HEK293 (cell line): Measurements from ENCODE around the gene PLEKHM2.
A peak's percentile ranks its signal among the peaks of the same experiment; 100 is the strongest.

ENCODE experiments used
- BCL11A ChIP-seq: fragments of 450-650 bp; formaldehyde crosslinking; IDR thresholded peaks from 2 replicates; pipeline ENCODE4 v1.5.1; 2016; ENCODE audit warnings: low read depth, missing biosample characterization, missing genetic modification characterization
- FEZF1 ChIP-seq: fragments of 450-650 bp; formaldehyde crosslinking; IDR thresholded peaks from 2 replicates; pipeline ENCODE4 v1.5.1; 2016; ENCODE audit warnings: missing biosample characterization, missing genetic modification characterization
- HOXD13 ChIP-seq: sonication (generic); formaldehyde crosslinking; IDR thresholded peaks from 2 replicates; pipeline ENCODE4 v1.8.0; 2022; ENCODE audit warnings: missing genetic modification reagents, borderline replicate concordance
- KLF16 ChIP-seq: fragments of 450-650 bp; formaldehyde crosslinking; IDR thresholded peaks from 2 replicates; pipeline ENCODE4 v1.5.1; 2017; ENCODE audit warnings: missing biosample characterization, missing genetic modification characterization
- MEIS1 ChIP-seq: sonication (generic); formaldehyde crosslinking; IDR thresholded peaks from 2 replicates; pipeline ENCODE4 v1.8.1; 2022; ENCODE audit warnings: missing genetic modification reagents, mild to moderate bottlenecking, borderline replicate concordance
- MZF1 ChIP-seq: fragments of 450-650 bp; formaldehyde crosslinking; IDR thresholded peaks from 2 replicates; pipeline ENCODE4 v1.5.1; 2017; ENCODE audit warnings: missing biosample characterization, missing genetic modification characterization, borderline replicate concordance
- OVOL3 ChIP-seq: fragments of 450-650 bp; formaldehyde crosslinking; IDR thresholded peaks from 2 replicates; pipeline ENCODE4 v1.5.1; 2016; ENCODE audit warnings: missing biosample characterization, missing genetic modification characterization
- PRDM10 ChIP-seq: fragments of 450-650 bp; formaldehyde crosslinking; IDR thresholded peaks from 2 replicates; pipeline ENCODE4 v1.5.1; 2016; ENCODE audit warnings: missing biosample characterization, missing genetic modification characterization
- PRDM2 ChIP-seq: fragments of 450-650 bp; formaldehyde crosslinking; IDR thresholded peaks from 2 replicates; pipeline ENCODE4 v1.5.1; 2016; ENCODE audit warnings: missing biosample characterization, missing genetic modification characterization, borderline replicate concordance
- TSHZ1 ChIP-seq: fragments of 450-650 bp; formaldehyde crosslinking; IDR thresholded peaks from 2 replicates; pipeline ENCODE4 v1.5.1; 2016; ENCODE audit warnings: missing biosample characterization, missing genetic modification characterization, borderline replicate concordance
- YY2 ChIP-seq: fragments of 450-650 bp; formaldehyde crosslinking; IDR thresholded peaks from 2 replicates; pipeline ENCODE4 v1.5.1; 2016; ENCODE audit warnings: missing biosample characterization, missing genetic modification characterization
- ZBTB20 ChIP-seq: fragments of 450-650 bp; formaldehyde crosslinking; IDR thresholded peaks from 2 replicates; pipeline ENCODE4 v1.5.1; 2016; ENCODE audit warnings: missing biosample characterization, missing genetic modification characterization
- ZFHX2 ChIP-seq: fragments of 450-650 bp; formaldehyde crosslinking; conservative IDR thresholded peaks from 2 replicates; pipeline ENCODE4 v1.5.1; 2016; ENCODE audit warnings: missing biosample characterization, missing genetic modification characterization
- ZNF248 ChIP-seq: fragments of 450-650 bp; formaldehyde crosslinking; IDR thresholded peaks from 2 replicates; pipeline ENCODE4 v1.5.1; 2017; ENCODE audit warnings: missing biosample characterization, missing genetic modification characterization
- ZNF274 ChIP-seq, 2 experiments: fragments of 200-500 bp in 1 of 2; fragments of 450-650 bp in 1 of 2; sonication (Bioruptor generic) in 1 of 2; formaldehyde crosslinking in 1 of 2; IDR thresholded peaks; 2 replicates each; pipeline versions ENCODE4 v1.5.1 to v1.6.1; 2014 to 2016; ENCODE audit warnings: borderline replicate concordance in 1 of 2, inconsistent platforms in 1 of 2, low read length in 1 of 2, missing biosample characterization in 1 of 2, missing genetic modification characterization in 1 of 2
- ZNF335 ChIP-seq: fragments of 450-650 bp; formaldehyde crosslinking; conservative IDR thresholded peaks from 2 replicates; pipeline ENCODE4 v1.5.1; 2016; ENCODE audit warnings: missing biosample characterization, missing genetic modification characterization
- ZNF354C ChIP-seq: fragments of 450-650 bp; formaldehyde crosslinking; IDR thresholded peaks from 2 replicates; pipeline ENCODE4 v1.5.1; 2016; ENCODE audit warnings: missing biosample characterization, missing genetic modification characterization, low read depth, borderline replicate concordance
- ZNF501 ChIP-seq: fragments of 450-650 bp; formaldehyde crosslinking; IDR thresholded peaks from 2 replicates; pipeline ENCODE4 v1.5.1; 2016; ENCODE audit warnings: missing biosample characterization, missing genetic modification characterization
- ZNF514 ChIP-seq: fragments of 450-650 bp; formaldehyde crosslinking; IDR thresholded peaks from 2 replicates; pipeline ENCODE4 v1.5.1; 2016; ENCODE audit warnings: missing biosample characterization, missing genetic modification characterization
- ZNF521 ChIP-seq: fragments of 450-650 bp; formaldehyde crosslinking; IDR thresholded peaks from 2 replicates; pipeline ENCODE4 v1.5.1; 2017; ENCODE audit warnings: missing biosample characterization, mild to moderate bottlenecking, missing genetic modification characterization
- ZNF561 ChIP-seq: fragments of 450-650 bp; IDR thresholded peaks from 2 replicates; pipeline ENCODE4 v1.5.1; 2018; ENCODE audit warnings: missing biosample characterization, missing genetic modification characterization, borderline replicate concordance
- ZNF629 ChIP-seq: fragments of 450-650 bp; formaldehyde crosslinking; IDR thresholded peaks from 2 replicates; pipeline ENCODE4 v1.5.1; 2017; ENCODE audit warnings: missing biosample characterization, missing genetic modification characterization
- ZNF692 ChIP-seq: fragments of 450-650 bp; formaldehyde crosslinking; IDR thresholded peaks from 2 replicates; pipeline ENCODE4 v1.5.1; 2016; ENCODE audit warnings: missing biosample characterization, missing genetic modification characterization
- ZXDB ChIP-seq: fragments of 450-650 bp; formaldehyde crosslinking; IDR thresholded peaks from 2 replicates; pipeline ENCODE4 v1.5.1; 2016; ENCODE audit warnings: missing biosample characterization, missing genetic modification characterization

PLEKHM2 gene

GRCh38 chr1:15740924-15741850 lies 57.1 kb downstream of the PLEKHM2 start (continued):
- TF ChIP-seq ZXDB (tag by site-specific recombination) (no peak), BCL11A (tag by site-specific recombination) (no peak), ZFHX2 (tag by site-specific recombination) (peak; percentile 57; the same call in 1 of the 2 replicates), ZNF629 (tag by site-specific recombination) (no peak), ZNF501 (tag by site-specific recombination) (peak; percentile 45; the same call in 1 of the 2 replicates), YY2 (tag by site-specific recombination) (no peak), ZBTB20 (tag by site-specific recombination) (no peak), MZF1 (tag by site-specific recombination) (no peak), TSHZ1 (no peak), PRDM10 (tag by site-specific recombination) (no peak), PRDM2 (tag by site-specific recombination) (no peak), HOXD13 (CRISPR knock-in tag) (no peak), ZNF521 (tag by site-specific recombination) (no peak), ZNF248 (tag by site-specific recombination) (no peak), ZNF561 (no peak), ZNF335 (no peak), ZNF692 (tag by site-specific recombination) (peak; percentile 46; the same call in 1 of the 2 replicates), FEZF1 (tag by site-specific recombination) (no peak), ZNF274 (IDR thresholded peaks at IDR 0.05; ENCODE audit: low read length) (no peak), ZNF274 (tag by site-specific recombination; IDR thresholded peaks at IDR 0.05; ENCODE audit: borderline replicate concordance) (no peak), OVOL3 (tag by site-specific recombination) (no peak), ZNF514 (no peak), ZNF354C (tag by site-specific recombination) (no peak), MEIS1 (CRISPR knock-in tag) (no peak), KLF16 (tag by site-specific recombination) (no peak)
